ENCODE results near the gene NPHS1.

DNA sequence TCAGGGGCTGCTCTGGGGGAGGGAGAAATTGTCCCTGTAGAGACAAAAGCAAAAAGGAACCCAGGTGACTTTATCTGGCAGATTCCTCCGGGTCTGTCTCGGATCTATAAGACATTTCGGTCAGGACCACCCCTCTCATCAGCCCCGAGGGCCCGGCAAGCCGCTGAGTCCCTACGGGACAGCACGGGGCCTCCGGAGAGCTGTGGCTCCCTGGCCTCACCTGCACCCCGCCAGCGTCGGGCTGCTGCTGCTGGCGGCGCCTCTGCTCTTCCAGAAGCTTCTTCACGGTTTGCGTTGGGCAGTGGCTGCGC, 46.1 kb upstream of the NPHS1 start:
- TF ChIP-seq, protein P1, sequence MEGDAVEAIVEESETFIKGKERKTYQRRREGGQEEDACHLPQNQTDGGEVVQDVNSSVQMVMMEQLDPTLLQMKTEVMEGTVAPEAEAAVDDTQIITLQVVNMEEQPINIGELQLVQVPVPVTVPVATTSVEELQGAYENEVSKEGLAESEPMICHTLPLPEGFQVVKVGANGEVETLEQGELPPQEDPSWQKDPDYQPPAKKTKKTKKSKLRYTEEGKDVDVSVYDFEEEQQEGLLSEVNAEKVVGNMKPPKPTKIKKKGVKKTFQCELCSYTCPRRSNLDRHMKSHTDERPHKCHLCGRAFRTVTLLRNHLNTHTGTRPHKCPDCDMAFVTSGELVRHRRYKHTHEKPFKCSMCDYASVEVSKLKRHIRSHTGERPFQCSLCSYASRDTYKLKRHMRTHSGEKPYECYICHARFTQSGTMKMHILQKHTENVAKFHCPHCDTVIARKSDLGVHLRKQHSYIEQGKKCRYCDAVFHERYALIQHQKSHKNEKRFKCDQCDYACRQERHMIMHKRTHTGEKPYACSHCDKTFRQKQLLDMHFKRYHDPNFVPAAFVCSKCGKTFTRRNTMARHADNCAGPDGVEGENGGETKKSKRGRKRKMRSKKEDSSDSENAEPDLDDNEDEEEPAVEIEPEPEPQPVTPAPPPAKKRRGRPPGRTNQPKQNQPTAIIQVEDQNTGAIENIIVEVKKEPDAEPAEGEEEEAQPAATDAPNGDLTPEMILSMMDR (tag by site-specific recombination; IDR thresholded peaks at IDR 0.05), result no peak
- no peak for TF ChIP-seq OSR2 (tag by site-specific recombination; IDR thresholded peaks at IDR 0.05)
- TF ChIP-seq ZNF473 (tag by site-specific recombination; IDR thresholded peaks at IDR 0.05), result no peak
- TF ChIP-seq, protein P2, sequence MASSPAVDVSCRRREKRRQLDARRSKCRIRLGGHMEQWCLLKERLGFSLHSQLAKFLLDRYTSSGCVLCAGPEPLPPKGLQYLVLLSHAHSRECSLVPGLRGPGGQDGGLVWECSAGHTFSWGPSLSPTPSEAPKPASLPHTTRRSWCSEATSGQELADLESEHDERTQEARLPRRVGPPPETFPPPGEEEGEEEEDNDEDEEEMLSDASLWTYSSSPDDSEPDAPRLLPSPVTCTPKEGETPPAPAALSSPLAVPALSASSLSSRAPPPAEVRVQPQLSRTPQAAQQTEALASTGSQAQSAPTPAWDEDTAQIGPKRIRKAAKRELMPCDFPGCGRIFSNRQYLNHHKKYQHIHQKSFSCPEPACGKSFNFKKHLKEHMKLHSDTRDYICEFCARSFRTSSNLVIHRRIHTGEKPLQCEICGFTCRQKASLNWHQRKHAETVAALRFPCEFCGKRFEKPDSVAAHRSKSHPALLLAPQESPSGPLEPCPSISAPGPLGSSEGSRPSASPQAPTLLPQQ (tag by site-specific recombination; IDR thresholded peaks at IDR 0.05), result no peak
- TF ChIP-seq ZNF571 (tag by site-specific recombination; IDR thresholded peaks at IDR 0.05), result no peak
- TF ChIP-seq, protein P3, sequence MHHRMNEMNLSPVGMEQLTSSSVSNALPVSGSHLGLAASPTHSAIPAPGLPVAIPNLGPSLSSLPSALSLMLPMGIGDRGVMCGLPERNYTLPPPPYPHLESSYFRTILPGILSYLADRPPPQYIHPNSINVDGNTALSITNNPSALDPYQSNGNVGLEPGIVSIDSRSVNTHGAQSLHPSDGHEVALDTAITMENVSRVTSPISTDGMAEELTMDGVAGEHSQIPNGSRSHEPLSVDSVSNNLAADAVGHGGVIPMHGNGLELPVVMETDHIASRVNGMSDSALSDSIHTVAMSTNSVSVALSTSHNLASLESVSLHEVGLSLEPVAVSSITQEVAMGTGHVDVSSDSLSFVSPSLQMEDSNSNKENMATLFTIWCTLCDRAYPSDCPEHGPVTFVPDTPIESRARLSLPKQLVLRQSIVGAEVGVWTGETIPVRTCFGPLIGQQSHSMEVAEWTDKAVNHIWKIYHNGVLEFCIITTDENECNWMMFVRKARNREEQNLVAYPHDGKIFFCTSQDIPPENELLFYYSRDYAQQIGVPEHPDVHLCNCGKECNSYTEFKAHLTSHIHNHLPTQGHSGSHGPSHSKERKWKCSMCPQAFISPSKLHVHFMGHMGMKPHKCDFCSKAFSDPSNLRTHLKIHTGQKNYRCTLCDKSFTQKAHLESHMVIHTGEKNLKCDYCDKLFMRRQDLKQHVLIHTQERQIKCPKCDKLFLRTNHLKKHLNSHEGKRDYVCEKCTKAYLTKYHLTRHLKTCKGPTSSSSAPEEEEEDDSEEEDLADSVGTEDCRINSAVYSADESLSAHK (tag by site-specific recombination; IDR thresholded peaks at IDR 0.05), result no peak
- no peak for TF ChIP-seq ZNF292 (tag by site-specific recombination; IDR thresholded peaks at IDR 0.05; ENCODE audit: borderline replicate concordance, low read depth)
- TF ChIP-seq ZNF350 (tag by site-specific recombination; IDR thresholded peaks at IDR 0.05), result no peak

Data from HEK293 (cell line).